ENCODE data around the gene ZNF777. TPM values are rescaled to one million over a fixed set of nuclear protein-coding genes. Genes with fewer than 3 reads are reported as not detected.

ZNF777 gene
- total RNA-seq, 2 experiments from 2014 or later, result 8.7 to 9.7 TPM

DNA sequence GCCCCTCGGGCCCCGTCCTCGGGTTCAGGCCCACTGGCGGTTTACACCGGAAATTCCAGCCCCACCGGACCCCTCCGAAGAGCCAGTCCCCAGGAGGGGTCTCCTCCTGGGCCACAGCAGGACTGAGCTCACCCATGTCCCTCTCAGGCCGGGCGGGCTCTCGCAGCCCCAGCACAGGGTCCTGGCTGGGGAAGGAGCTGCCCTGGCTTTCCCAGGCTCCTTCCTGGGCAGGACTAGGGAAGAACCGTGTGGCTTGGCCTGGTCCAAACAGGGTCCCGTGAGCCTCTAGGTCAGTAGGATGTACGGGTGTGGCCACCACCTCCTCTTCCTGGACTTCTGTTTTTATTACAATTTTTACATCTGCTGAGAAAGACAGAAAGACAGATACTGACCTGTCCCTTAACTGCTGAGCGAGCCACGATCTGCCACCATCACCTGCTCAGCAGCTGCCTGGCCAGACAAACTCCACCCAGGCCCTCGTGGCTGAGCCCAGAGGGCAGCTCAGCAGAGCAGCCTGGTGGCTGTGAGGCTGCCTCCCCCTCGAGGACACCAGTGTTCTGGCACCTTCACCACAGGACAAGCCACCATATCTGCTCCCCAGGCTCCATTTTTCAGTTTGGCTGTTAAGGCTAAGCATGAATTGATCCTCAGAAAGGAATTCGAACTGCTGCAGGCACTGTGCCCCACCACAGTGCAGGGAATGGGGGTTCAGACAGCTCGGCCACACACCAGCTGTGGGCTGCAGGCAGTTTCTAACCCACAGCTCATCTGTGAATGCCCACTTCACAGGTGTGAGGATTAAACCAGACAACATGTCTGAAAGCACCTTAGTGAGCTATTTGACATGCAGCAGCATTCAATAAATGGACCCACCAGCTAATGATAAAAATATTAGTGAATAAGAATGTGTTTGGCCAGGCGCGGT lies 14.5 kb upstream of the ZNF777 start:
- no peaks in the 10 kb centered on the region for H3K4me1 Mint-ChIP-seq (ENCODE audit: low read depth)
- DNase-seq, result no peak
- H3K27me3 Mint-ChIP-seq (ENCODE audit: low read depth), result no peaks in the 10 kb centered on the region
- CTCF ChIA-PET, result interaction anchor here (0.6 kb wide), 1 partner anchor 285 kb away, joined by 3 read pairs; no protein-coding TSS in a partner anchor
- intact Hi-C loops (cut with micrococcal nuclease), result no loop called here
- no peak overlapping the region for H3K4me3 Mint-ChIP-seq
- H3K36me3 Mint-ChIP-seq (ENCODE audit: low read depth), result peaks cover 64% of the 10 kb centered on the region
- peaks cover 6% of the 10 kb centered on the region for H3K9me3 Mint-ChIP-seq
- no peak overlapping the region for H3K27ac Mint-ChIP-seq

DNA sequence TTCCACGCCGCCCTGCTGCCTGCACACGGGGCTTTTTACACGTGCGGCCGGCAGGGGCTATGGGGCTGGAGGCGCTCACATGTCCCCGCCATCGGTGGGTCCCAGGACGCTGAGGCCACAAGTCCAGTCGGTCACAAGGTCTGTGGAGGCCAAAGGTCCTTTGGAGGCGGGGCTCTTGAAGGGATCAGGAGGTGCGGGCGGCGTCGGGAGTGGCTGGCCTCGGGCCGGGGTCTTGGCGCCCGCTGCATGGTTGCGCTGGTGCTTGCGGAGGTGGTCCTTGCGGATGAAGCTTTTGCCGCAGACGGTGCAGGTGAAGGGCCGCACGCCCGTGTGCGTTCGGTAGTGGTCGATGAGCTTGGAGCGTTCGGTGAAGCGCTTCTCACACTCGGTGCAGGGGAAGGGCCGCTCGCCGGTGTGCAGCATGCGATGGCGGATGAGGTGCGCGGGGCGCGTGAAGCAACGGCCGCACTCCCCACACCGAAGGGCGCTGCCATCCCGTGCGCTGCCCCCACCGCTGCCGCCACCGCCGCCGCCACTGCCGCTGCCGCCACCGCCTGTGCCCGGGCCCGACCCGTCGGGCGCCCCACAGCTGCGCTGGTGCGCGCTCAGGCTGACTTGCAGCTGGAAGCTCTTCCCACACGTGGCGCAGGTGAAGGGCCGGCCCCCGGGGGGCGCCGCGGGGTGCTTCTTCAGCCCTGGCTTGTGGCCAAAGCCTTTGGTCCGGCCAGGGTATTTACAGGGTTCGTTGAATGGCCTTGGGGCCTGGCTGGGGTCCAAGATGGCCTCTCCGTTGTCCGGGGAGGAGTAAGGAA lies 13.7 kb upstream of the ZNF777 start:
- DNase-seq, result no peak
- H3K4me1 Mint-ChIP-seq (ENCODE audit: low read depth), result no peaks in the 10 kb centered on the region
- CTCF ChIA-PET, result no interaction called here
- H3K27me3 Mint-ChIP-seq (ENCODE audit: low read depth), result no peaks in the 10 kb centered on the region
- no peak overlapping the region for H3K27ac Mint-ChIP-seq
- peaks cover 61% of the 10 kb centered on the region for H3K36me3 Mint-ChIP-seq (ENCODE audit: low read depth)
- no peak overlapping the region for H3K4me3 Mint-ChIP-seq
- intact Hi-C loops (cut with micrococcal nuclease), result no loop called here
- peaks cover 6% of the 10 kb centered on the region for H3K9me3 Mint-ChIP-seq

DNA sequence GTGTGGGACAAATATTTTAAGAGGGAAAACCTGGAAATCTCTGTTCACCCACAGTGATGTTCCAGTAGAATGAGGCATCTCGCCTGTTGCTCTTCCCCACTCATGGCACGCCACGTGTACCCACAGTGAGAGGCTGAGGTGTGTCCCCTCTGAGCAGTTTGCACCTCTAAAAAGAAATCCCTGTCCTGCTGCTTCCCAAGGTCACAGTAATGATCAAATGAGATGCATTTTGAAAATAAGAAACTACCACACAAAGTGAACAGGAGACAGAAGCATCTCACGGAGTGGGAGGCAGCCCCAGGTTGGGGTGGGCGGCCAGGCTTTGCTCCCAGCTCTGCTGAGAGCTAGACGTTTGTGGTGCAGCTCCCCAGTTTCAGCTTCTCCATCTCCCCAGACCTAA lies 12.4 kb upstream of the ZNF777 start:
- CTCF ChIA-PET, result no interaction called here
- DNase-seq, result no peak
- Mint-ChIP-seq H3K4me1 (ENCODE audit: low read depth) (no peaks in the 10 kb centered on the region), H3K27me3 (ENCODE audit: low read depth) (no peaks in the 10 kb centered on the region), H3K27ac (no peak overlapping the region), H3K9me3 (no peaks in the 10 kb centered on the region), H3K36me3 (ENCODE audit: low read depth) (peaks cover 51% of the 10 kb centered on the region), H3K4me3 (no peak overlapping the region)
- intact Hi-C loops (cut with micrococcal nuclease), result no loop called here

DNA sequence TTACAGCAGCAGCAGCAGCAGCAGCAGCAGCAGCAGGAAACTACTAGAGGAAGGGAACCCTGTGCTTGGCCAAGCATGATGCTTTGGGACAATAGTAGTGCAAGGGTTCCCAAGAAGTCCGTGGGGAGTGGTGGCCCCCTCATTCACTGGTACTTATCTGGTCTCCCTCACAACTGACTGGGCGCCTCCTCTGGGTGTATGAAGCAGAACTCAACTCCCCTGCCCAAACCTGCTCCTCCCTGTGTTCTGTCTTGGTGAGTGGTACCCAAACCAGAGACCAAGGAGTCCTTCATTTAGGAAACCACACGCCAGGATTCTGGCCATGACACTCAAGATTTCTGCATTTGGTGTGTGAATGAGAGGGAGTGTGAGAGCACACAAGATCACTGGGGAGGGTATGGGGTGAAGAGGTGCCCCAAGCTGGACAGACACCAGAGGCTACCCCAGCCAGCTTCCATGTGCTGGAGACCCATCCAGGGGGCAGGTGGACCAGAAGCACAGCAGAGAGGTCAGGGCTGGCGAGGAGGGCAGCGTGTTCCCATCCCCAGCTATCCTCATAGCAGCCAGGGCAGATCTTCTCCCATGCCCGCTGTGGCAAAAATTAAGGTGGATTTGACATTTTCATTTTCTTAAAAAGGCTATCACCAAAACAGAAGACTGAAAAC lies 10.6 kb upstream of the ZNF777 start:
- intact Hi-C loops (cut with micrococcal nuclease), result no loop called here
- H3K27me3 Mint-ChIP-seq (ENCODE audit: low read depth), result no peaks in the 10 kb centered on the region
- peaks cover 37% of the 10 kb centered on the region for H3K36me3 Mint-ChIP-seq (ENCODE audit: low read depth)
- CTCF ChIA-PET, result no interaction called here
- H3K4me3 Mint-ChIP-seq, result no peak overlapping the region
- DNase-seq, result no peak
- H3K4me1 Mint-ChIP-seq (ENCODE audit: low read depth), result no peaks in the 10 kb centered on the region
- H3K27ac Mint-ChIP-seq, result no peak overlapping the region
- no peaks in the 10 kb centered on the region for H3K9me3 Mint-ChIP-seq

DNA sequence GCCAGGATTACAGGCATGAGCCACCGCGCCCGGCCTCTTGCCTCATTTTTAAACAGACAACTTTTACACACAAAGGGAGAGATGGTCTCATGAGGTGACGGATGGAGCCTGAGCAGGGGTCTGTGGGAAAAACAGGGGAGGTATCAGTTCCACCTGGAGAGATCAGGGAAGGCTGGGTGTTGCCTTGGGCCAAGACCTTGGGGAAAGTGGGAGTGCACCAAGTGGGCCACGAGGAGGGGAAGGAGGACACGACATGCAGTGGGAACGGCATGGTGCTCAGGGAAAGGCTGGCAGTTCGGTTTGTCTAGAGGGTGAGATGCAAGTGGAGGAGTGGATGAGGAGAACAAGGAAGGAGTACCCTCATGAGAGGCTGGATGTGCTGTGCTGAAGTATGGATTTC lies 8.9 kb upstream of the ZNF777 start:
- Mint-ChIP-seq H3K4me3 (no peak overlapping the region), H3K9me3 (no peaks in the 10 kb centered on the region), H3K4me1 (ENCODE audit: low read depth) (no peaks in the 10 kb centered on the region), H3K27me3 (ENCODE audit: low read depth) (no peaks in the 10 kb centered on the region), H3K36me3 (ENCODE audit: low read depth) (peaks cover 29% of the 10 kb centered on the region), H3K27ac (no peak overlapping the region)
- no peak for DNase-seq
- intact Hi-C loops (cut with micrococcal nuclease), result no loop called here
- CTCF ChIA-PET, result interaction anchor here (0.6 kb wide), 1 partner anchor 10 kb away, joined by 3 read pairs; no protein-coding TSS in a partner anchor

DNA sequence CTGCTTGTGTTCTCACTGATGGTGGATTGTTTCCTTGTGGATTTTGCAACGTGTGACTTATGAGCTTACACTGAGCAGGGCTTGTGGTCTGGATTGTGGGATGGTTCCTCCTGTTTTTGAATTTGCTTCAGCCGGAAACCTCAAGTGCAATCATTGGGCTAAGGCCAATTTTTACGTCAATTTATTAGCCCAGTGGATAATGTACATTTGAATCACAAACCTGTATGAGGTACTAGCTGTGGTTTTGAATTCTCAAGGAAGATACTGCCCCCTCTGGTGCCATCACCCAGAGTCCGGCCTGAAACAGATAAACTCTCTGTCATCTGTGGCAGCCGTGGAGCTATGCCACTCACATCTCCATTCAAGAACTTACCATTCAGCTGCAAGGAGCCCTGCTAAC lies 7.3 kb upstream of the ZNF777 start:
- intact Hi-C loops (cut with micrococcal nuclease), result no loop called here
- H3K4me1 Mint-ChIP-seq (ENCODE audit: low read depth), result no peaks in the 10 kb centered on the region
- CTCF ChIA-PET, result interaction anchor here (0.6 to 0.9 kb wide), 2 partner anchors 10 to 208 kb away, joined by 4 read pairs; no protein-coding TSS in a partner anchor
- no peaks in the 10 kb centered on the region for H3K9me3 Mint-ChIP-seq
- no peak overlapping the region for H3K27ac Mint-ChIP-seq
- H3K36me3 Mint-ChIP-seq (ENCODE audit: low read depth), result peaks cover 18% of the 10 kb centered on the region
- H3K27me3 Mint-ChIP-seq (ENCODE audit: low read depth), result peaks cover 3% of the 10 kb centered on the region
- H3K4me3 Mint-ChIP-seq, result no peak overlapping the region
- DNase-seq, result no peak

DNA sequence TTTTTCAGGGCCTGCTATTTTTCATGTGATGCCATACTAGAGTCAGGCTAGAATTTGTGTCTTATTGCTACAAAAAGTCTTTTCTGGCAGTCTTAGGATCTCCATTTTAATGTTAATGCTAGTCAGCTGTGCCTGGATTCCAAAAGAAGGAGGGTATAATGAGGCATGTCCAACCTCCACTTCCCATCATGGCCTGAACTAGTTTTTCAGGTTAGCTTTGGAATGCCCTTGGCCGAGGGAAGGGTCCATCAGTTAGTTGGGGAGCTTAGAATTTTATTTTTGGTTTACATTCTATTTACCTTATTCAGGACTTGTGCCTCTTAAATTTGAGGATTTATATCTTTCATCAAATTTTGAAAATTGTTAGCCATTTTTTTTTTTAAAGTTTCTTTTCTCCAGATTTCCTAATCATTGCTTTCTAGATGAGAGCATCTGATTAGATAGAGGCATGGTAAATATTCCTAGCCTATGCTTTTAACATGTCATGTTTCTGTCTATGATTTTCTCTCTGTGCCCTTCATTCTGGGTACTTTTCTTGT lies 6.5 kb upstream of the ZNF777 start:
- CTCF ChIA-PET, result interaction anchor here (0.9 to 1.3 kb wide), 2 partner anchors 9 to 157 kb away, joined by 4 to 5 read pairs; no protein-coding TSS in a partner anchor
- H3K4me1 Mint-ChIP-seq (ENCODE audit: low read depth), result no peaks in the 10 kb centered on the region
- no peak overlapping the region for H3K4me3 Mint-ChIP-seq
- intact Hi-C loops (cut with micrococcal nuclease), result no loop called here
- H3K27ac Mint-ChIP-seq, result no peak overlapping the region
- H3K36me3 Mint-ChIP-seq (ENCODE audit: low read depth), result peaks cover 10% of the 10 kb centered on the region
- H3K27me3 Mint-ChIP-seq (ENCODE audit: low read depth), result peaks cover 3% of the 10 kb centered on the region
- no peak for DNase-seq
- H3K9me3 Mint-ChIP-seq, result no peaks in the 10 kb centered on the region

DNA sequence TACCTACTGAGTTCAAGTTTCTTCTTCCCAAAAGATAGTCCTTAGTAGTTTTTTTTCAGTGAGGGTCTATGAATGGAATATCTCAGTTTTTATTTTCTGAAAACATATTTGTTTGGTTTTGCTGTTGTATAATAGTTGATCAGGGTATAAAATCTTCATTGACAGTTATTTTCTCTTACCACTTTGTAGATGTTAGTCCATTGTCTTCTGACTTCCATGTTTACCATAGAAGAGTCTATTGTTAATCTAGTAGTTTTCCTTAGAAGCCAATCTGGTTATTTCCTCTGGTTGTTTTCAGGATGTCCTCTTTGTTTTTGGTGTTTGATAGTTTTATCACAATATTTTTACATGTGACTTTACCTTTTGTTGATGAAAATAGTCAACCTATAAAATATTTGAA lies 5.5 kb upstream of the ZNF777 start:
- peaks cover 5% of the 10 kb centered on the region for H3K36me3 Mint-ChIP-seq (ENCODE audit: low read depth)
- no peaks in the 10 kb centered on the region for H3K9me3 Mint-ChIP-seq
- CTCF ChIA-PET, result interaction anchor here (0.6 to 1.6 kb wide), 3 partner anchors 44 to 158 kb away, joined by 3 to 5 read pairs (median 3); no protein-coding TSS in a partner anchor
- intact Hi-C loops (cut with micrococcal nuclease), result no loop called here
- H3K27me3 Mint-ChIP-seq (ENCODE audit: low read depth), result peaks cover 3% of the 10 kb centered on the region
- H3K27ac Mint-ChIP-seq, result no peak overlapping the region
- H3K4me3 Mint-ChIP-seq, result no peak overlapping the region
- DNase-seq, result no peak
- peaks cover under 1% of the 10 kb centered on the region for H3K4me1 Mint-ChIP-seq (ENCODE audit: low read depth)

DNA sequence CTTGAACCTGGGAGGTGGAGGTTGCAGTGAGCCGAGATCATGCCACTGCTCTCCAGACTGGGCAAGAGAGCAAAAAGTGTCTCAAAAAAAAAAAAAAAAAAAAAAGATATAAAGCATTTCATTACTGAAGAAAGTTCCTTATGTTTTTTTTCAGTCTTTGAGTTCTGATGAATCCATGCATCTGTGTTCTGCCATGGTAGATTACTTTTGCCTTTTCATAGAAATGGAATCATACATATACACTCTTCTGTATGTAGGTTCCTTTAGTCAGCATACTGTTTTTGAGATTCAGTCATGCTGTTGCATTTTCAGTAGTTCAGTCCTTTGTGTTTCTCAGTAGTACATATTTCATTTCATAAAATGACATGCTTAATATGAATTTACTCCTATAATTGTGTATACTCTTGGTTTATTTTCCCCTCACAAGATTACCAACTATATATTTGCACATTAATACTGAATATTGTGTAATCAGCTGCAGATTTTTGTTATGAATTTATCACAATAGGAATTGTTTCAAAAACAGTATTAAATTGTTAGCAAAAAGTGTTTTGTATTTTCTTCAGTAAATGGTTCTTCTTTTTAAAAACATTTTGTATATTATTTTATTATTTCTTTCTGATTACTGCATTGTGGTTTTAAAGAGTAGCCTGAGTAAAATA lies 2.8 kb upstream of the ZNF777 start:
- DNase-seq, result no peak
- H3K27ac Mint-ChIP-seq, result no peak overlapping the region
- H3K9me3 Mint-ChIP-seq, result no peaks in the 10 kb centered on the region
- intact Hi-C loops (cut with micrococcal nuclease), result no loop called here
- H3K36me3 Mint-ChIP-seq (ENCODE audit: low read depth), result no peaks in the 10 kb centered on the region
- H3K27me3 Mint-ChIP-seq (ENCODE audit: low read depth), result peaks cover 3% of the 10 kb centered on the region
- H3K4me1 Mint-ChIP-seq (ENCODE audit: low read depth), result peaks cover 10% of the 10 kb centered on the region
- CTCF ChIA-PET, result no interaction called here
- H3K4me3 Mint-ChIP-seq, result no peak overlapping the region

DNA sequence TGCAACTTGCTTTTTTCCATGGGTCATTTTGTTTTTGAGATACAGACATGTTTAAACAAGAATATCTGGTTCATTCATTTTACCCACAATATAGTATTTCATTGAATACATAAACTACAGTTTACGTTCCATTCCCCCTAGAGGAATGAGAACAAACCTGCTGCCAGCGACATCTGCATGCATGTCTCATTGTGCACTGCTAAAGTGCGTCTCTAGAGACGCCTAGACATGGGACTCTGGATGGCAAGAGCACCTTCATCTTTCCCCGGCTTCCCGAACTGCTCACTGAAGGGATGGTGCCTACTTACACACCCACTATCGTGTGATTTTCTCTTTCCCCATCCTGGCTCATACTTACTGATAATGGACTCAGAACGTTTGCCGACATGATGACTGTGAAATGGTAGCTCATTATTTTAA lies 1.2 kb upstream of the ZNF777 start:
- DNase-seq, result no peak
- intact Hi-C loops (cut with micrococcal nuclease), result no loop called here
- Mint-ChIP-seq H3K36me3 (ENCODE audit: low read depth) (no peaks in the 10 kb centered on the region), H3K4me3 (no peak overlapping the region), H3K9me3 (no peaks in the 10 kb centered on the region), H3K27me3 (ENCODE audit: low read depth) (peaks cover 3% of the 10 kb centered on the region), H3K4me1 (ENCODE audit: low read depth) (peaks cover 21% of the 10 kb centered on the region), H3K27ac (no peak overlapping the region)
- CTCF ChIA-PET, result interaction anchor here (1.5 to 1.6 kb wide), 2 partner anchors 20 to 163 kb away, joined by 5 to 9 read pairs; no protein-coding TSS in a partner anchor
